ENCODE measurements around the gene ETV7.
"Not testable (repeated sequence)": the region's sequence is repeated elsewhere in the genome, so short reads cannot be mapped to it uniquely, and the experiment has no call there.

- TF ChIP-seq CTCF (conservative IDR thresholded peaks at IDR 0.05 in 1 of 2, IDR thresholded peaks at IDR 0.05 in 1 of 2; ENCODE audit: low read depth in 1 of 2, low read length in 2 of 2); EZH2 (IDR thresholded peaks at IDR 0.05; ENCODE audit: low read length, missing control alignments): not testable (repeated sequence)
These were observed 22.2 kb upstream of the ETV7 start for GRCh38 chr6:36409718-36410117.

Data from fibroblast of lung (primary cell).